Inflammatory macrophage treated with lipopolysaccharide for 1 hour (primary cell): Measurements from ENCODE around the gene HLA-B.
A peak's percentile ranks its signal among the peaks of the same experiment; 100 is the strongest.

Source experiments
- DNase-seq, 2 donors: peaks; one replicate each; pipeline ENCODE4 v3.0.0-alpha.2; 2020 to 2022

The HLA-B gene

GRCh38 chr6:31351401-31352309 is 5.3 kb downstream of the HLA-B start:
- no peak for DNase-seq

DNA sequence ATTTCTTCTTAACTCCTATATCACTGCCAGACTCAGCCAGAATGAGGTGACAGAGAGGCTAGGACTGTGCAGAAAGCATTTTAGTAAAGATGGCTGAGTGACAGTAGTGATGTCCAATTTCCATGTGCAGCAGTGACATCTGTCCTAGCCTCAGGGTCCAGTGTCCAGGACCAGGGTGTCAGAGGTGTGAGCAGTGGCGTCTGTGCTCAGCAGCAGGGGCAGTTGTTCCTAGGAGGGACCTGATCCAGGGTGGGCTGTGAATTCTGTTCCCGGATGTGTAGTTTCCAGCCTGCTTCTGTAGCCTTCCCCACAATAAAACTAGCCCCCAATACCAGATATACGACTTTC is 6.0 kb downstream of the HLA-B start:
- DNase-seq = no peak

DNA sequence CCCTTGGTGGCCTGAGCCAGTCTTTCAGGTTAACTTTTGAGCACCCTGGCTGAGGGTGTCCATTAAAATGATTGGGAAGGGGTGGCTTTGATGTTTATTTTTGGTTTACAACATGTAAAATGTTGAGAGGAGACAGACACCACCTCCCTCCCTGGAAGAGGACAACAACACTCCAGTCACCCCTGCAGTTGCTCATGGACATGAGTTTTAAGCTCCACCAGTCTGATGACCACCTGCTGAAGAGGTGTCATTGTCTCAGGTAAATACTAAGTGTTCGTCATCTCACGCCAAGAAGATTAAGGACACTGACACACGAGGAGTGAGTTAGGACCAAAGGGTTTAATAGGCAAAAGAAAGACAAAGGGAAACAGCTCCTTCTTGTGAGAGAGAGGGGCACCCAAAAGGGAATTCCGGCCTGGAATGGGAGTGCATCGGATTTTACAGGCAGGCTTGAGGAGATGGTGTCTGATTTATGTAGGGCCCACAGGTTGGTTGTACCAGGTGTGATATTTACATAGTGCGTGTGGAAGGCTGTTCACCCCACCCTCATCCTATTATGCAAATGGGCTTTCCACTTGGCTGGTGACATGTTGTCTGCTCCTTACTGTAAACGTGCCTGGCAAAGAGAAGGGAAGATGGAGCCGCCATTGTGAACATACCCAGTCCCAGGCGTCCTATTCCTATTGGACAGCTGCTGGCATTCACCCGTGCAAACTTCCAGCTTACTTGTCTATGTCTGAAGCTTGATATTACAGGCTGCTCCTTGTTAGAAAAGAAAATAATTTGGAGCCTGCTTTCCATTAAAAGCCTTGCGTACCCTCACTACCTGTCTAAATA is 6.6 kb downstream of the HLA-B start:
- no peak for DNase-seq

DNA sequence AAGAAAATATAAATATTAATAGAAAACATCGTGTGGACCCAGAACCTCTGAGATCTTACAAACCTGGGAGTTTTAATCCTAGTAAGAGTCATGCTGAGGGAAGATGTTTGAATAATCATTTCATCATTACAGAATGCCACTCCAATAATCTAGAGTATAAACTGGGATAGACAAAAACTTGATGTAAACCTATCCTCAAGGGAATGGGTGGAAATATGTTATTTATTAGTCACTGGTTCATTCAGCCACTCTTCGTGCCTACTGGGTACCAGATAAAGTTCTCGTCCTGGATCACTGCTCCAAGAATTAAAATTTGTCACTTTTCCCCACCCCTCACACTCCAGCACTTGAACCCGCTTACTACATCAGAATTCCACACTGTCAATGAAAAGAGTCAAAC is 7.7 kb downstream of the HLA-B start:
- no peak for DNase-seq

DNA sequence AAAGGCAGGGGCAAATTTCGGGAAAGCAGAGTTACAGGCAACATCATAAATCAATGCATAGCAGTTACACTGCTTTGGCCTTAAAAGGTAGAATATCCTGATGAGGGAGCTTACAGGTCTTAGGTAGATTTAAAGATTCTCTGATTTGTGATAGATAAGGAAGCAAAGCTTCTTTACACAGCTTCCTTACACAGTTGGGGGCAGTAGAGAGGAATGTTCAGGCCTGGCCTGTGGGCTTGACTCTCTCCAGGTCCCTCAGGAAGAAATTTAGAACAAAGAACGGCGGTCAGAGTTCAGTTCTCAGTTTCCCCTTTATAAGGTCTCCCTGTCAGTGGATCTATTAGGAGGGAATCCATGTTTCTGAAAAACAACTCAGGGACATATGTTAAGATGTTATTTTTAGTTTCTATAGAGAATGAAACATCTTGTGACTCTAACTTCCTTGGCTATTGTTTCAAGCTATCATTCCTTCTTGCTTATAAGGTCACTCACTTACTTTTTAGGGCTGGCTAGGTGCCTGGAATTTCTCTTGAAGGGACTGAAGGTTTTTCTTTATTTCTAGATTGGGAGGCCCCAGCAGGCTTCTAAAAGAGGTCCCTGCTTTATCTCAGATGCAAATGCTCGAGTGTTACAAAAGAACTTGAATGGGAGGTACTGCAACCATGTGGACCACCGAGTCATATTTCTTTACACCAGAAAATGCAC is 11.8 kb downstream of the HLA-B start:
- no peak for DNase-seq

DNA sequence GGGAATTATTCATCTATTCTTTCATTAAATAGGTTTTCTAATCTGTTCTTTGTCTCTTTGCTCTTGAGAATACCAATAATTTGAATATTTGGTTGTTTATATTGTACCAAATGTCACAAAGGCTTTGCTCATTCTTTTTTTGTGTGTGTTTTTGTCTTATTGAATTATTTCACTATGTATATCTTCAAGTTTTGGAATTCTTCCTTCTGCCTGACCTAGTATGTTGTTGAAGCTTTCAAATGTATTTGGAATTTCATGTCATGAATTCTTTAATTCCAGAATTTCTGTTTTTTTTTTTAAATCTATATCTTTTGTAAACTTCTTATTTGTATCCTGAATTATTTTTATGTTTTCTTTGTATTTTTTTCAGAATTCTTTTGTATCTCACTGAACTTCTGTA is 16.8 kb downstream of the HLA-B start:
- no peak for DNase-seq

DNA sequence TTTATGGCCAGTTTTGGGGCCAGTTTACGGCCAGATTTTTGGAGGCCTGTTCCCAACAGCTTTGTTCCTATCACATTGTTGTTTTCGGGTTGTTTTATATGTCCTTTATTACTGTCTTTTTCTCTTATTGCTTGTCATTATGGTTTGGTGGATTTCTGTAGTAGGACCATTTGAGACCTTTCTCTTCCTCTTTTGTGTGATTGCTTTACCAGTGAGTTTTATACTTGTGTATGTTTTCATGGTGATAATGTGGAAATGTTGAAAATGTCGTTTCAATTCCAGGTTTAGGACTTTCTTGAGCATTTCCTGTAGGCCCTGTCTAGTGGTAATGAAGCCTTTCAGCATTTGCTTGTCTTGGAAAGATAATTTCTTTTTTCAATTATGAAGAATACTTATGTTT is 17.8 kb downstream of the HLA-B start:
- no peak for DNase-seq

DNA sequence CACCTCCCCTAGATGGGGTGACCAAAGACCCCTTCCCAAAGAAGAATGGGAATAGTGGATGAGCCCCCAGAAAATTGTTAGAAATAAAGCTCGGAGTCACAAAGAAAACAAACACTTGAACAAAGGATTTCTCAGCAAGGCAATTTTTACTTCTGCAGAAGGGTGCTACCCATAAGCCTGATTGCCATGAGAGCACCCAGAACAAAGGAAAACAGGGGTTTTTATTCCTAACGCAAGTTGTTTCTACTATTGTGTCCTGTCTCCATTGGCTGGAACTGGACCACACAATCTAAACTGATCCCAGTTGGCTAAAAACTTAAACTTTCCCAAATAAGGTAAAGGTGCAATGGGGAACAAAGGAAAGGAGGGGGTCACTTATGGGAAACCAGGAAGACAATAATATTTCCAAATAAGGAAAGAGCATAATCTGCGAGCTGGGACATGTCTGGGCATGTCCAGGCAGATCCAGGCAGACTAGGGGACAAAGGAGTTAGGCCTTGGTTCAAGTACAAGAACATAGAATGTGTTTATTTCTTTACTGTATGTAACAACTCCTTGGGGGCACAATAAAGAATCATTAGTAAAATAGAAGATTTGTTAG is 20.0 kb downstream of the HLA-B start:
- no peak for DNase-seq

GRCh38 chr6:31332637-31333602 is 24.1 kb downstream of the HLA-B start:
- DNase-seq = no peak

DNA sequence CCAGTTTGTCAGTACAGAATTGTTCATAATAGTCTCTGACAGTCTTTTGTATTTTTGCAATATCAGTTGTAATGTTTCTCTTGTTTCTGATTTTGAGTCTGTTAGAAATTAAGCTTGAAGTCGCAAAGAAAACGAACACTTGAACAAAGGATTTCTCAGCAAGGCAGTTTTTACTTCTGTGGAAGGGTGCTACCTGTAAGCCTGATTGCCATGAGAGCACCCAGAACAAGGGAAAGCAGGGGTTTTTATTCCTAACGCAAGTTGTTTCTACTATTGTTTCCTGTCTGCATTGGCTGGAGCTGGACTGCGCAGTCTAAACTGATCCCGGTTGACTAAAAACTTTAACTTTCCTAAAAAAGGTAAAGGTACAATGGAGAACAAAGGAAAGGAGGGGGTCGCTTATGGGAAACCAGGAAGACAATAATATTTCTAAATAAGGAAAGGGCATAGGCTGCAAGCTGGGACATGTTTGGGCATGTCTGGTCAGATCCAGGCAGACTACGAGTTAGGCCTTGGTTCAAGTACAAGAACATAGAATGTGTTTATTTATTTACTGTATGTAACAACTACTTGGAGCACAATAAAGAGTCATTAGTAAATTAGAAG is 28.5 kb downstream of the HLA-B start:
- DNase-seq = no peak

- no peak for DNase-seq
Observed at GRCh38 chr6:31321820-31322219, 35.2 kb downstream of the HLA-B start.

- DNase-seq = no peak
Observed at GRCh38 chr6:31321005-31321707, 35.8 kb downstream of the HLA-B start.

DNA sequence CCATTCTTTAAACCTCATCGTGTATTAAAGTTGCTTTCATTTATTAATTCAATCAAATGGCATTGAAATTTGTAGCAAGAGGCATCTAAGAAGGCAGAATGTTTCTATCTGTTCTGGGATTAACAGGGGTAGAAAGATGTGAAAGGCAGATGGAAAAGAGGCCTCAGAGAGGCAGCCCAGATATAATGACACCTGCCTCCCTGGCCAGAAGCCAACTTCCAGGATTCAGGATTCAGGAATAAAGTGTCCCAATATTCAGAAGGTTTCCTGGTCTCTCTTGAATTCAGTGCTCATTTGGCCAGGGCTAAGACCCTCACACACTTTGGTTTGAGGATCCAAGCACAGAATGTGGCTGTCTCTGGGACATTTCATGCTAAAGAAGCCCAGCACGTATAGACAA is 39.9 kb downstream of the HLA-B start:
- DNase-seq = no peak

- DNase-seq = peak in 1 of 2 donors; percentile 65
Observed at GRCh38 chr6:31309641-31310040, 47.3 kb downstream of the HLA-B start.

DNA sequence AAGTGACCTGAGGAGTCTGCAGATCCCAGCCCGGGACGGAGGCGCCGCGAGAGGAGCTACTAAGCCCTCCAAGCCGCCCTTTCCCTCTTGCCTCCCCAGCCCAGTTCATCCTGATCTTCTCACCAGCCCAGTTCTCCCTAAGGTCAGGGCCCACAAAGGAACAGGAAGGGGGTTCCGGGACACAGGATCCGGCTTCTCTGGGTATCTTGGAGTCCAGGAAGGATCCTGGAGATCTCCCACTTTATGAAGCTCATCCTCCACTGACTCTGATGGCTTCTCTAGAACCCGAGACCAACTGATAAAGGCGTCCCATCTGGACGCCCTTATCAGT is 48.2 kb downstream of the HLA-B start:
- no peak for DNase-seq

GRCh38 chr6:31308050-31308844 is 48.7 kb downstream of the HLA-B start:
- peak in 1 of 2 donors; percentile 38 for DNase-seq

GRCh38 chr6:31307669-31308049 is 49.3 kb downstream of the HLA-B start:
- no peak for DNase-seq

DNA sequence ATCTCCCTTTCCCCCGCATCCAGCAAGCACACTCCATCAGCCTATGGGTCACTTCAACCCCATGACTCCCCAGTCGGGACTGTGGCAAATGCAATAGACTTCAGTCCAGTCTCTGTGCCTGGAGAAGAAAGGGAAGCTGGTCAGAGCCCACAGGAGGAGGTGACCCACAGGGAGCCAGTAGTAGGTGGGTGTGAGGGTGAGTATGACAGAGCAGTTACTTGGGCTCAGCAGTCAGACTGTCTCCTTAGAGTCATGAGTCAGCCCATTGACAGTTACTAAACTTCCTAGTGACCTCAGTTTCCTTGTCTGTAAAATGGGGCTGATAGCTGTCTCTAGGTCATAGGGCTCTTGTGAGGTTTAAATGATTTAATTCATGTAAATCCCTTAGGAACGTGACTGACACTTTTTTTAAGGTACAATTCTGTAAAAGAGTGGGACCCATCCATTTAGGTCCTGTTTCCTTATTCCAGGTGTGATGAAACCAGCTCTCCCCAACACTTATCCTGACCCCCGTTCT is 51.2 kb downstream of the HLA-B start:
- peak; percentile 75 to 89 for DNase-seq

DNA sequence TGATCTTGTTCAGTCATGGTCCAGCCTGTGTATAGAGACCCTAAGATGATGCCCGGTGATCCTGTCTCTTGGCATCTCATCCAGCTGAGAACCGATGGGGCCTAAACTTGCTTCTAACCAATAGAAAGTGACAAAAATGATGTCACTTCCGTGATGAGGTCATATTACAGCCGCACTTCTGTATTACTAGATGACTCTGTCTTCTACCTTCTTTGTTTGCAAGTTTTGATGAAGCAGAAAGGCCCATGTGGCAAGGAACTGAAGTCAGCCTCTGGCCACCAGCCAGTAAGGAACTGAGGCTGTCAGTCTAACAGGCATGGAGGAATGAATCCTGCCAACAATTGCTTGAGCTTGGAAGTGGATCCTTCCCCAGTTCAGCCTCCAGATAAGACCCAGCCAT is 52.3 kb downstream of the HLA-B start:
- peak; percentile 73 to 79 for DNase-seq
